ENCODE measurements around the gene RABGAP1. TPM values are rescaled to one million over a fixed set of nuclear protein-coding genes. Genes with fewer than 3 reads are reported as not detected.

The RABGAP1 gene
- total and polyA plus RNA-seq, 10 of the 15 experiments (the other 5 are each of a cell fraction or from before 2014, with no cell fraction given) = 2.6 to 31.6 (median 12.5) TPM

DNA sequence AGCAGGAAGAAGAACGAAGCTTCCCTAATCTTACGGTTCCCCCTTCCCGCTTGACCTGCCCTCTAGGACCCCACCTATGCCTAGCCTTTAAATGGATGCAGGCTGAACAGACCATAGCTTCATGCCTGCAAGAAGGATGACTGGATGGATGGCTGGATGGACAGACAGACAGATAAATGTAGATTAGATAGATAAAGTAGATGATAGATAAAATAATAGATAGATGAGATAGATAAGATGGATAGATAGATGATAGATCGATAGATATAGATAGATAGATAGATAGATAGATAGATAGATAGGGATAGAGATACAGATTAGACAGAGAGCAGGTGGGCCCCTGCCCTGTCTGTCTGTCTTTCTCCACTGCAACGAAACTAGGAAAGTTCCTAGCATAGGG, 164.7 kb downstream of the RABGAP1 start:
- H2AFZ ChIP-seq (ENCODE audit: control insufficient read depth, low read depth, low read length) = no peak overlapping the region
- H4K20me1 ChIP-seq (ENCODE audit: control insufficient read depth, insufficient read depth) = no peaks in the 10 kb centered on the region
- ChIA-PET CTCF (interaction anchor here (0.7 to 8.3 kb wide), 2 partner anchors 244 to 463 kb away, joined by 3 to 56 read pairs; no protein-coding TSS in a partner anchor), RAD21 (ENCODE audit: unreplicated experiment) (no interaction called here), POLR2A (no interaction called here), SMC1A (ENCODE audit: uncharacterized antibody, unreplicated experiment) (interaction anchor here (0.6 to 5.2 kb wide), 2 partner anchors 87 to 244 kb away, joined by 3 to 32 read pairs; no protein-coding TSS in a partner anchor)
- BruUV-seq (replicated peaks) = no TSS peak
- no peak overlapping the region for H3K27ac ChIP-seq (ENCODE audit: control insufficient read depth, insufficient read depth)
- intact Hi-C loops (cut with micrococcal nuclease; ENCODE audit: unreplicated experiment) = no loop called here
- in situ Hi-C loops (cut with MboI) = no loop called here
- H3K4me2 ChIP-seq (ENCODE audit: control insufficient read depth, insufficient read depth) = no peak overlapping the region
- FAIRE-seq (no peak), DNase-seq (ENCODE audit: low read depth, low spot score) (no peak), ATAC-seq (no peak)
- H3K4me3 ChIP-seq = no peak overlapping the region
- H3K79me2 ChIP-seq (ENCODE audit: control insufficient read depth, insufficient read depth, low read length) = no peaks in the 10 kb centered on the region
- 95% methylated on average over 5 of the region's 5 CpGs for WGBS (ENCODE audit: insufficient coverage, insufficient replicate concordance, low lambda C conversion rate, missing lambda C conversion rate)
- H3K4me1 ChIP-seq (ENCODE audit: control insufficient read depth, insufficient read depth, low read length) = no peaks in the 10 kb centered on the region
- H3K9ac ChIP-seq (ENCODE audit: control insufficient read depth, insufficient read depth, low read length) = no peak overlapping the region
- no peaks in the 10 kb centered on the region for H3K9me3 ChIP-seq (replicated peaks; ENCODE audit: control insufficient read depth, insufficient read depth, low read length)
- peaks cover 16 to 41% of the 10 kb centered on the region in 2 experiments; a peak in 3 of 4 replicates for H3K36me3 ChIP-seq (ENCODE audit: control insufficient read depth in 2 of 2, insufficient read depth in 2 of 2, low read length in 1 of 2)
- H3K27me3 ChIP-seq (replicated peaks in 1 of 2; ENCODE audit: control insufficient read depth in 2 of 2, insufficient read depth in 2 of 2, low read length in 1 of 2) = no peaks in the 10 kb centered on the region
- TF ChIP-seq, protein P1, sequence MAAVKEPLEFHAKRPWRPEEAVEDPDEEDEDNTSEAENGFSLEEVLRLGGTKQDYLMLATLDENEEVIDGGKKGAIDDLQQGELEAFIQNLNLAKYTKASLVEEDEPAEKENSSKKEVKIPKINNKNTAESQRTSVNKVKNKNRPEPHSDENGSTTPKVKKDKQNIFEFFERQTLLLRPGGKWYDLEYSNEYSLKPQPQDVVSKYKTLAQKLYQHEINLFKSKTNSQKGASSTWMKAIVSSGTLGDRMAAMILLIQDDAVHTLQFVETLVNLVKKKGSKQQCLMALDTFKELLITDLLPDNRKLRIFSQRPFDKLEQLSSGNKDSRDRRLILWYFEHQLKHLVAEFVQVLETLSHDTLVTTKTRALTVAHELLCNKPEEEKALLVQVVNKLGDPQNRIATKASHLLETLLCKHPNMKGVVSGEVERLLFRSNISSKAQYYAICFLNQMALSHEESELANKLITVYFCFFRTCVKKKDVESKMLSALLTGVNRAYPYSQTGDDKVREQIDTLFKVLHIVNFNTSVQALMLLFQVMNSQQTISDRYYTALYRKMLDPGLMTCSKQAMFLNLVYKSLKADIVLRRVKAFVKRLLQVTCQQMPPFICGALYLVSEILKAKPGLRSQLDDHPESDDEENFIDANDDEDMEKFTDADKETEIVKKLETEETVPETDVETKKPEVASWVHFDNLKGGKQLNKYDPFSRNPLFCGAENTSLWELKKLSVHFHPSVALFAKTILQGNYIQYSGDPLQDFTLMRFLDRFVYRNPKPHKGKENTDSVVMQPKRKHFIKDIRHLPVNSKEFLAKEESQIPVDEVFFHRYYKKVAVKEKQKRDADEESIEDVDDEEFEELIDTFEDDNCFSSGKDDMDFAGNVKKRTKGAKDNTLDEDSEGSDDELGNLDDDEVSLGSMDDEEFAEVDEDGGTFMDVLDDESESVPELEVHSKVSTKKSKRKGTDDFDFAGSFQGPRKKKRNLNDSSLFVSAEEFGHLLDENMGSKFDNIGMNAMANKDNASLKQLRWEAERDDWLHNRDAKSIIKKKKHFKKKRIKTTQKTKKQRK (IDR thresholded peaks at IDR 0.05; ENCODE audit: low read depth, low read length) = no peak
- TF ChIP-seq HCFC1 (IDR thresholded peaks at IDR 0.05; ENCODE audit: low read length) = no peak
- TF ChIP-seq, protein P2, sequence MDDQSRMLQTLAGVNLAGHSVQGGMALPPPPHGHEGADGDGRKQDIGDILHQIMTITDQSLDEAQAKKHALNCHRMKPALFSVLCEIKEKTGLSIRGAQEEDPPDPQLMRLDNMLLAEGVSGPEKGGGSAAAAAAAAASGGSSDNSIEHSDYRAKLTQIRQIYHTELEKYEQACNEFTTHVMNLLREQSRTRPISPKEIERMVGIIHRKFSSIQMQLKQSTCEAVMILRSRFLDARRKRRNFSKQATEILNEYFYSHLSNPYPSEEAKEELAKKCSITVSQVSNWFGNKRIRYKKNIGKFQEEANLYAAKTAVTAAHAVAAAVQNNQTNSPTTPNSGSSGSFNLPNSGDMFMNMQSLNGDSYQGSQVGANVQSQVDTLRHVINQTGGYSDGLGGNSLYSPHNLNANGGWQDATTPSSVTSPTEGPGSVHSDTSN (IDR thresholded peaks at IDR 0.05; ENCODE audit: insufficient replicate concordance, low read depth, low read length) = no peak
- no peak for TF ChIP-seq NFYA (IDR thresholded peaks at IDR 0.05; ENCODE audit: borderline replicate concordance, low read depth, low read length)
- TF ChIP-seq POLR2AphosphoS2 (IDR thresholded peaks at IDR 0.05; ENCODE audit: low read depth, low read length) = no peak
- no peak for TF ChIP-seq HDAC2 (IDR thresholded peaks at IDR 0.05)
- no peak for TF ChIP-seq JUND (IDR thresholded peaks at IDR 0.05; ENCODE audit: low read depth, low read length)
- TF ChIP-seq, protein P3, sequence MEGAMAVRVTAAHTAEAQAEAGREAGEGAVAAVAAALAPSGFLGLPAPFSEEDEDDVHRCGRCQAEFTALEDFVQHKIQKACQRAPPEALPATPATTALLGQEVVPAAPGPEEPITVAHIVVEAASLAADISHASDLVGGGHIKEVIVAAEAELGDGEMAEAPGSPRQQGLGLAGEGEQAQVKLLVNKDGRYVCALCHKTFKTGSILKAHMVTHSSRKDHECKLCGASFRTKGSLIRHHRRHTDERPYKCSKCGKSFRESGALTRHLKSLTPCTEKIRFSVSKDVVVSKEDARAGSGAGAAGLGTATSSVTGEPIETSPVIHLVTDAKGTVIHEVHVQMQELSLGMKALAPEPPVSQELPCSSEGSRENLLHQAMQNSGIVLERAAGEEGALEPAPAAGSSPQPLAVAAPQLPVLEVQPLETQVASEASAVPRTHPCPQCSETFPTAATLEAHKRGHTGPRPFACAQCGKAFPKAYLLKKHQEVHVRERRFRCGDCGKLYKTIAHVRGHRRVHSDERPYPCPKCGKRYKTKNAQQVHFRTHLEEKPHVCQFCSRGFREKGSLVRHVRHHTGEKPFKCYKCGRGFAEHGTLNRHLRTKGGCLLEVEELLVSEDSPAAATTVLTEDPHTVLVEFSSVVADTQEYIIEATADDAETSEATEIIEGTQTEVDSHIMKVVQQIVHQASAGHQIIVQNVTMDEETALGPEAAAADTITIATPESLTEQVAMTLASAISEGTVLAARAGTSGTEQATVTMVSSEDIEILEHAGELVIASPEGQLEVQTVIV (IDR thresholded peaks at IDR 0.05; ENCODE audit: borderline replicate concordance, partially characterized antibody) = no peak
- TF ChIP-seq, protein P4, sequence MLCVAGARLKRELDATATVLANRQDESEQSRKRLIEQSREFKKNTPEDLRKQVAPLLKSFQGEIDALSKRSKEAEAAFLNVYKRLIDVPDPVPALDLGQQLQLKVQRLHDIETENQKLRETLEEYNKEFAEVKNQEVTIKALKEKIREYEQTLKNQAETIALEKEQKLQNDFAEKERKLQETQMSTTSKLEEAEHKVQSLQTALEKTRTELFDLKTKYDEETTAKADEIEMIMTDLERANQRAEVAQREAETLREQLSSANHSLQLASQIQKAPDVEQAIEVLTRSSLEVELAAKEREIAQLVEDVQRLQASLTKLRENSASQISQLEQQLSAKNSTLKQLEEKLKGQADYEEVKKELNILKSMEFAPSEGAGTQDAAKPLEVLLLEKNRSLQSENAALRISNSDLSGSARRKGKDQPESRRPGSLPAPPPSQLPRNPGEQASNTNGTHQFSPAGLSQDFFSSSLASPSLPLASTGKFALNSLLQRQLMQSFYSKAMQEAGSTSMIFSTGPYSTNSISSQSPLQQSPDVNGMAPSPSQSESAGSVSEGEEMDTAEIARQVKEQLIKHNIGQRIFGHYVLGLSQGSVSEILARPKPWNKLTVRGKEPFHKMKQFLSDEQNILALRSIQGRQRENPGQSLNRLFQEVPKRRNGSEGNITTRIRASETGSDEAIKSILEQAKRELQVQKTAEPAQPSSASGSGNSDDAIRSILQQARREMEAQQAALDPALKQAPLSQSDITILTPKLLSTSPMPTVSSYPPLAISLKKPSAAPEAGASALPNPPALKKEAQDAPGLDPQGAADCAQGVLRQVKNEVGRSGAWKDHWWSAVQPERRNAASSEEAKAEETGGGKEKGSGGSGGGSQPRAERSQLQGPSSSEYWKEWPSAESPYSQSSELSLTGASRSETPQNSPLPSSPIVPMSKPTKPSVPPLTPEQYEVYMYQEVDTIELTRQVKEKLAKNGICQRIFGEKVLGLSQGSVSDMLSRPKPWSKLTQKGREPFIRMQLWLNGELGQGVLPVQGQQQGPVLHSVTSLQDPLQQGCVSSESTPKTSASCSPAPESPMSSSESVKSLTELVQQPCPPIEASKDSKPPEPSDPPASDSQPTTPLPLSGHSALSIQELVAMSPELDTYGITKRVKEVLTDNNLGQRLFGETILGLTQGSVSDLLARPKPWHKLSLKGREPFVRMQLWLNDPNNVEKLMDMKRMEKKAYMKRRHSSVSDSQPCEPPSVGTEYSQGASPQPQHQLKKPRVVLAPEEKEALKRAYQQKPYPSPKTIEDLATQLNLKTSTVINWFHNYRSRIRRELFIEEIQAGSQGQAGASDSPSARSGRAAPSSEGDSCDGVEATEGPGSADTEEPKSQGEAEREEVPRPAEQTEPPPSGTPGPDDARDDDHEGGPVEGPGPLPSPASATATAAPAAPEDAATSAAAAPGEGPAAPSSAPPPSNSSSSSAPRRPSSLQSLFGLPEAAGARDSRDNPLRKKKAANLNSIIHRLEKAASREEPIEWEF (IDR thresholded peaks at IDR 0.05; ENCODE audit: insufficient replicate concordance, low read depth, low read length) = no peak
- TF ChIP-seq ZNF207 (IDR thresholded peaks at IDR 0.05; ENCODE audit: borderline replicate concordance) = no peak
- no peak for TF ChIP-seq EGR1 (IDR thresholded peaks at IDR 0.05; ENCODE audit: borderline replicate concordance in 1 of 2, low read depth in 2 of 2, low read length in 2 of 2)
